Measurements from ENCODE around the gene SEMA6D.

Gene SEMA6D

DNA sequence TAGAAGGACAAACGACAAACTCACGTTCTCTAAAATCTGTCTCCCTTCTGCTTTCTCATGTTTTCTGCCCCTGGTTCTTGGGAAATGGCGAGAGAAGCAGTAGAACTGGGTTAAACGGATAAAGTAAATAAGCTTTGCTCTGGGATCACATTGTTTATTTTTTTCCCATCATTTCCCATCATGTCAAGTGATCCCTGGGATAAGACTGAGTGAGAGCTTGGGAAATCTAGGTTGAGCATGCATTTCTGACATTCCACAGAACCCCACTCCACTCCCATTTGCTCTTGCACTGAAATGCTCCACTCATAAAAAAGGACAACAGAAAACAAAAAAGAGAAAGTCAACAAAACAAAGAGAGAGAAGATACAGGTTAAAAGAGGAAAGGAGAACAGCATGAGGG, 69.1 kb downstream of the SEMA6D start:
- H3K4me3 ChIP-seq (replicated peaks; ENCODE audit: low read depth, low read length) = no peak overlapping the region
- TF ChIP-seq, protein P1, sequence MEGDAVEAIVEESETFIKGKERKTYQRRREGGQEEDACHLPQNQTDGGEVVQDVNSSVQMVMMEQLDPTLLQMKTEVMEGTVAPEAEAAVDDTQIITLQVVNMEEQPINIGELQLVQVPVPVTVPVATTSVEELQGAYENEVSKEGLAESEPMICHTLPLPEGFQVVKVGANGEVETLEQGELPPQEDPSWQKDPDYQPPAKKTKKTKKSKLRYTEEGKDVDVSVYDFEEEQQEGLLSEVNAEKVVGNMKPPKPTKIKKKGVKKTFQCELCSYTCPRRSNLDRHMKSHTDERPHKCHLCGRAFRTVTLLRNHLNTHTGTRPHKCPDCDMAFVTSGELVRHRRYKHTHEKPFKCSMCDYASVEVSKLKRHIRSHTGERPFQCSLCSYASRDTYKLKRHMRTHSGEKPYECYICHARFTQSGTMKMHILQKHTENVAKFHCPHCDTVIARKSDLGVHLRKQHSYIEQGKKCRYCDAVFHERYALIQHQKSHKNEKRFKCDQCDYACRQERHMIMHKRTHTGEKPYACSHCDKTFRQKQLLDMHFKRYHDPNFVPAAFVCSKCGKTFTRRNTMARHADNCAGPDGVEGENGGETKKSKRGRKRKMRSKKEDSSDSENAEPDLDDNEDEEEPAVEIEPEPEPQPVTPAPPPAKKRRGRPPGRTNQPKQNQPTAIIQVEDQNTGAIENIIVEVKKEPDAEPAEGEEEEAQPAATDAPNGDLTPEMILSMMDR (IDR thresholded peaks at IDR 0.05; ENCODE audit: low read depth, low read length, missing control alignments) = no peak
- DNase-seq (ENCODE audit: extremely low read depth, low read depth) = no peak

DNA sequence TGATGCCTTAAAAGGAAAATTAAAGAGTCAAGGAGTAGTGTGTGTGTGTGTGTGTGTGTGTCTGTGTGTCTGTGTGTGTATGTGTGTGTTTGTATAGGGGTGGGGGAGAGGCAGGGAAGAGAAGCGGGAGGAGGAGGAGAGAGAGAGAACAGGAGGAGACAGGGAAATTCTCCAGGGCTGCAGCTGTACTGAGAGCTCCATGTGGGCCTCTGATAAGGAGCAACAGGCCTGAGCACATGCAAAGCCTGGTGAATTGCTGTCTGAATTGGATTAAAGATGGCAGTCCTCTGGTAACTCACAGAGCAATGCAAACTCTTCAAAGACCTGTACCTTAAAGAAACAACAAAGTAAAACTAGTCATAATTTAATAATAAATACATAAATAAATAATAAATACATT, 70.6 kb downstream of the SEMA6D start:
- TF ChIP-seq, protein P1 (IDR thresholded peaks at IDR 0.05; ENCODE audit: low read depth, low read length, missing control alignments) = no peak
- H3K4me3 ChIP-seq (replicated peaks; ENCODE audit: low read depth, low read length) = no peak overlapping the region
- no peak for DNase-seq (ENCODE audit: extremely low read depth, low read depth)

DNA sequence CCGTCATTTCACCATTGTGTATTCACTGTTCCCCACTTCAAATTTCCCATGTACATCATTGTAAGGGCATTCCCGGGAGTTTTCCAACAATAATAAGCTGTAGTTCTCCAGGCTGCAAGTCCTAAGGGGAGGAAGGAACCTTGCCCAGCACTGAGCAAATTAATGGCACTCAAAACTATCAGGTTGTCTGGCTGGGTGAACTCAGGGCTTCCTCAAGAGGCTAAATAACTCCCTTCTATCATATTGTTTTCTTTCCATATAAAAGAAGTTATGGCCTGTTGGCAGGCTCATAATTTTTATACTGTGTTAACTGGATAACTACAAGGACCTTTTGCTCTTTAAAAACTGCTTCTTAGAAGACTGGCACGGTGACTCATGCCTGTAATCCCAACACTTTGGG, 71.4 kb downstream of the SEMA6D start:
- TF ChIP-seq, protein P1 (IDR thresholded peaks at IDR 0.05; ENCODE audit: low read depth, low read length, missing control alignments) = no peak
- H3K4me3 ChIP-seq (replicated peaks; ENCODE audit: low read depth, low read length) = no peak overlapping the region
- DNase-seq (ENCODE audit: extremely low read depth, low read depth) = no peak

DNA sequence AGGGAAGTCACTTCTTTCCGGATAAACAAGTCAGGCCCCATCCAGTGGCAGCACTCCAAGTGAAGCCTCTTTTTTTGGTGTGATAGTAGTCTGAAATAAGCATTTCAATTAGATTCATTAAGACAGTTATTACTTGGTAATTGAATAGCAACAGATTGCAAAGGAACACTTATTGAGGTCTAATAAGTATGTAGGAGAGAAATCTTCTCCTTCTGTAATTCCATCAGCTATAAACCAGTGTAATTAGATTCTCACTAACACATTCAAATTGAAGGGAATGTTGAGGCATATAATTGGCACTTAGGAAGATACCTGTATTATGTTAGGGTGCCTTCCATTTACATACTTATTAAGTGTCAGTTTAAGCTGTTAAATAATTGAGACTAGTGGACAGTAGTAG, 73.9 kb downstream of the SEMA6D start:
- no peak overlapping the region for H3K4me3 ChIP-seq (replicated peaks; ENCODE audit: low read depth, low read length)
- TF ChIP-seq, protein P1 (IDR thresholded peaks at IDR 0.05; ENCODE audit: low read depth, low read length, missing control alignments) = no peak
- no peak for DNase-seq (ENCODE audit: extremely low read depth, low read depth)

DNA sequence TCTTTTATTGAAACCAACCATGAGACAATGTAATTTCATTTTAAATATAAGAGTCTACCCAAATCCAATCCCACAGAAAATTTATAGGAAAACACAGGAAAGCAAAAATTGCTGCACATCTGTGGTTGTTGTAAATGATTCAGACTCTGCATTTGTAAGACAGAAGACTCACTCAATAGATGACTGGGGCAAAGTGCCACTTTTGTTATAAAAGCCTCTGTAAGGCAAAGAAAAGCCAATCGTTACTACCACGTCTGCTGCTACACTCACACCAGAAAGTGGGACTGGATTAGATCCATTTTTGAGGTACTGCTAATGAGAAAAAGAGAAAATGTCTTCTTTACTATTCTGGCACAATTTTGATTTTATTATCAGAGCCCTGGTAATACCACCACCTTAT, 74.9 kb downstream of the SEMA6D start:
- H3K4me3 ChIP-seq (replicated peaks; ENCODE audit: low read depth, low read length) = no peak overlapping the region
- TF ChIP-seq, protein P1 (IDR thresholded peaks at IDR 0.05; ENCODE audit: low read depth, low read length, missing control alignments) = no peak
- no peak for DNase-seq (ENCODE audit: extremely low read depth, low read depth)

DNA sequence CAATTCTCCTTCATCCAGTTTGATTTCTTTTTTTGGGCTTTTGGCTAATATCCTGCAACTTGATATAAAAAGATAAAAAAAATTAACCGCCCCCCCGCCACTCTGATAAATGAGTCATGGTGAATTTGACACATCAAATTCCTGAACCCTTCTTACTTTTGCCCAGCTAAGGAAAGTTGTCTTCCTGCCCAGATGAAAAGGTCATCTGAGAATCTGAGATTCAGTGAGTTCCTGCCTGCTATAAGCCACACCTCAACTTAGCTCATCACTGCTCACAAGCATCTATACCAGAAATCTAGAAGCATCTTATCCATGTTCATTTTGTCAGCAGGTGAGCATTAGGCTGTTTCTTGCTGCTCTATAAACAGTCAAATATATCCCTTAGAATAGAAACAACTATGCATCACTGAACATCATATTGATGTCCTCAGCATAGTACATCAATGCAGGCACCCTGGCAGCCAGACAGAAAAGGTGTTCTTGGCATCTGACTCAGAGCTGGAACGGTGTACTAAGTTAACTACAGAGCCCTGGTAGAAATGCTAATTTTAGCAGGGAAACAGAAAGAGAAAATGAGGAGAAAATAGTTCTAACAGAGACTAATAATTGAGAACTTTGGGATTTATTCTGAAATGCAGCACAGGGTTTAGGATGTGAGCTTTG, 77.1 kb downstream of the SEMA6D start:
- TF ChIP-seq, protein P1 (IDR thresholded peaks at IDR 0.05; ENCODE audit: low read depth, low read length, missing control alignments) = no peak
- DNase-seq (ENCODE audit: extremely low read depth, low read depth) = no peak
- no peak overlapping the region for H3K4me3 ChIP-seq (replicated peaks; ENCODE audit: low read depth, low read length)

DNA sequence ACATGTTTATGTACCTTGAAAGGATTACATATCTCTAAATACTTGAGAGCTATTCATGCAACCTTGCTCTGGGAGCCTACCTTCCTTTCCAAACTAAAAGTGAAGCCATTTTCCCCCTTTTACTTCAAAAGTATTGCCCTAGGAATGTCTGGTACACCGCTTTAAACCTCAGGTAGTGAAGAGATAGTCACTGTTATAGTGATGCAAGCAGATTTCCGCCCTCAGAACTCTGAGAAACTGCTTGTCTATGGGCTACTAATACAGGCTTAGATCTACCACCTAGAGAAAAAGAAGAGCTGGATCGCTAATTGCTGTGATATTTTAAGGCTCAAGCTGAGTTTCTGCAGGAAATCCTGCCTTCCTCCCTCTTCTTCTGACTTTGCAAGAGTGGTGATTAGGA, 78.6 kb downstream of the SEMA6D start:
- TF ChIP-seq, protein P1 (IDR thresholded peaks at IDR 0.05; ENCODE audit: low read depth, low read length, missing control alignments) = no peak
- no peak for DNase-seq (ENCODE audit: extremely low read depth, low read depth)
- H3K4me3 ChIP-seq (replicated peaks; ENCODE audit: low read depth, low read length) = no peak overlapping the region
